C1 segment of cervical spinal cord (tissue), 14 donors: ENCODE data around the gene KIAA1671.
A peak's percentile ranks its signal among the peaks of the same experiment; 100 is the strongest.

Experiments used
- DNase-seq, 14 donors: peaks; one replicate each; lab custom pipeline; 2025; lab: John Stamatoyannopoulos, UW

KIAA1671 gene

DNA sequence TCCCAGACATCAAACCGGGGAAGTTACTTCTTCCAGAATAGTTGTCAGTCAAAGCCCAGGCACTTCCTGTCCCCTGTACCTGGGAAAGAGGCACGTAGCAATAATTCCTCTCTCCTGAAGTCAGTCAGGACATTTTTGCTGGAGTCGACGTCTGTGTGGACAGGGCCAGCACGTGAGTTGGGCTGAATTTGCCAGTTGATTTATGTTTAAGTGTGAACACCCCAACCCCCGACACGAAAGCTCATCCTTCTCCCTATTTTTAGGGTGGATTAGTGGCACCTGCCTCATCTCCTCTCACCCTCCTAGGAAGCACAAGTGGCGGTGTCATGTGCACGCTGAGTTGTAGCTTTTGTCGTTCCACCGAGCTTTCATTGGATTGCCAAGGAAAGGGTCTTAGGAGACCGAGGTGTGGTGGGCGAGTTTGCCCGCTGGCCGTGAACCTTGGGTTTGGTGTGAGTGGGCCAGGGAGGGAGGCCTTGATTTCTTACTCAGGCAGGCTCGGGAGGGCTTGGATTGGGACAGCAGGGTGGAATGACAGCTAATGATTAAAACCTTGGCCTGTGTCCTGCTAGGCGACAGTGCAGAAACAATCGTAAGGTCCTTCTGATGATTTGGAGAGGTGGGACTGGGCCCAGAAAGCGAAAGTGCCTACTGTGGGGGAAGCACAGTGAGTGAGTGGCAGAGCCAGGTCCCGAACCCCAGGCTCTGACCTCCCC is 160.2 kb downstream of the KIAA1671 start:
- DNase-seq = no peak

DNA sequence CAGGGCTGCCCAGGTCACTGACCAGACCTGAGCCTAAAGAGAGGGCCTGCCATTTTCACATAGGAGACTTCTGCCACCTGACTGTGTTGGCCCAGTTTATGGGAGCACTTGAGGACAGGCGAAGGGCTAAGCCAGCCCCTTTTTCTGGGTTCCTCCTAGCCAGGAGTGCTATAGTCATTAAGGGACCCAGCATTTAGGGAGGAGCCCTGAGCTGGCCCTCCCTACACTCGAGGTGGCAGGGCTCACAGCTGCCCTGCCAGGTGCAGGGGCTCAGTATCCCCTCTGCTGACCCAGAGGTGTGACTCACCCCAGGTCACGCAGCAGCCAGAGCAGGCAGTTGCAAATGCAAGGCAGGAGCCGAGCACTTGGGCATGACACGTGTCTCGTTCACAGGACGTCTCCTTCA is 160.8 kb downstream of the KIAA1671 start:
- no peak for DNase-seq

DNA sequence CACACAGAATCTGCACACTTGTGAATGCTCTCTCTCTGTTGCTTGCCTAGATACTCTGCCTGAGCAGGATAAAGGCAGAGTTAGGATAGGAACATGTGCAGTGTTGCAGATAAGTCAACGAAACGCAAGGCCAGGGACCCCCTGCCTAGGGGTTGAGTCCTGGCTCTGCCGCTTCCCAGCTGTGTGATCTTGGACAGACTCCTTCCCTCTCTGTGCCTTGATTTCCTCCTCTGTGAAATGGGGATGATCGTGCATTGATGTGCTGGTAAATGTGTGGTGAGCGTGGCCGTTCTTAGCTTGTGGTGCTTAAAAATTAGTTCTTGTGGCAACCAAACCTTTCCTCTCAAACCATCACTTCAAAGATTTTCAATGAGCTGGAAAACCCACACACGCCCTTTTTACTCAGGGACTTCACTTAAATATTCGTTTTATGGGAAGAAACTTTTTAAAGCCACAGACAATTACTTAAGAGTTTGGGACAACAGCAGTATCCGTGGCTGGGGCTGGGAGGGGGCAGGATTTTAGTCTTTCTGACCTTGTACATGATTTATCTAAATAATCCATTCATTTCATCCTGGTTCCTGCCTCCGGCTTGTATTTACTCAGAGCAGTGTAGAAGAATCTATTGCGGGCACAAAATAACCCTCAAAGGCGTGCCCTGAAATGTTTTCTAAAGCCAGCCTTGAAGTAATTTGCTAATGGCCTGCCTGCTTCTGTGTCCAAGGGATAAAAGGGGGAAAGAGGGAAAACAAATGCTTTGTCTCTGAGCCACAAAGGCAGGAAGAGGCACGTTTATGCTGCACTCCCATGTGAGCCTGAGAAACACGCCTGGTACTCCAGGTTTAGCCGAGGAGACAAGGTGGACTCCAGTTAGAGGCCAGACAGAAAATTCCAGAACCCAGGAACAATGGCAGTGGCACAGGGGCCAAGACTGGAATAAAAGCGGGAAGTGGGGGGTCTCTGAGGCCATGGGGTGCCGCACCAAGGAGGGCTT is 162.2 kb downstream of the KIAA1671 start:
- DNase-seq = no peak

DNA sequence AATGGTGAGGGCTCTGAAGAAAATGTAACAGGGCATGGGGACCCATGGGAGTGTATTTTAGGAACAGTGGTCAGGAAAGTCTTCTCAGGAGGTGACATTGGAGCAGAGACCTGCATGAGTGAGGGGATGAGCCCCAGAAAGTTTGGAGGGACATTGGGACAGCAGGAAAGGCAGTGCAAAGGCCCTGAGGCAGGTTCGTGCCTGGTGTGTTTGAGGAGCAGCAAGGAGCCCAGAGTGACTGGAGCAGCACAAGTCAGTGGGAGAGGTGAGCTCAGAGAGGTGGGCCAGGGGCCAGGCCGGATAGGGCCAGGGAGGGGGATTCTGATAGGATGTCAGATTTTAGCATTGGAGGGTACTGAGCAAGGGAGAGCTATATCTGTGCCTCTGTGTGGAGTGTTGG is 167.1 kb downstream of the KIAA1671 start:
- no peak for DNase-seq

DNA sequence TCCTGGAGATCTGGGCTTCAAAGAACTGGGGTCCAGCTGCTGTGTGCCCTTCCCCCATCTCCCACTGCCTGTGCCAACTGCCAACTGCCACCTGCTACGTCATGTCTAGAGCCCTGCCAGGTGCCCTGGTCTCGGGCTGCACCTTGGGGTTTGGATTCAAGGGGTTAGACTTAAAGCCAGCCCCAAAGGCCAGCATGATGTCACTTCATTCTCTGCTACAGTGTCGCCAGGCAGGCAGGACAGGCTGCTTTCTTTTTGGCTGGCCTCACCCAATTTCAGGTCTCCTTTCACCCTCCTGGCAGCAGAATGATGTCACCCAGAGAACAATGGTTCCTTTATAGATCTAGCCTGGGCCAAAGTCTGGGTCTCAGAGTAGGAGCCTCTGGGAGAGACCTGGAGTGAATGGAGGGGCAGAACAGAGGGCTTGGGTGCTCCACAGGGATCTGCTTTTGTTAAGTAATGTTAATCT is 167.6 kb downstream of the KIAA1671 start:
- DNase-seq = peak in 4 of 14 donors; percentile 13 to 47 (median 22)

DNA sequence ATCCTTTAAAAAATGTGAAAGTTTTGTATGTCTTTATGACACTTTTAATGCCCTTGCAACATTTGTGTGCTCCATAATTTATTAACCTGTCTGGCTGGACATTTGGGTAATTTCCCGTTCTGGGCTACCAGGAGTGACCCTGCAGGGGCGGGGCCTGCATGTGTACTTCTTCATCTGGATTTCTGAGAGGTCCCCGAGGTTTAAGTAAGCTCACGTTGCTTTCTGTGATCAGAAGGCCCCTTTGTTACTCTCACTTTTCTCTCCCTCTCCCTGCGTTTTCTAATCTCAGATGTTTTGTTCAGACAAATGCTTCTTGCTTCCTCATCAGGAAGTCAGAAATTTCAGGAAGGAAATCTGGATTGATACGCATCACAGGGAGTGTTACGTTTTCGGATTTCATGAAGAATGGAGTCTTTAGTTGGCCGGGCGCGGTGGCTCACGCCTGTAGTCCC is 168.3 kb downstream of the KIAA1671 start:
- no peak for DNase-seq

DNA sequence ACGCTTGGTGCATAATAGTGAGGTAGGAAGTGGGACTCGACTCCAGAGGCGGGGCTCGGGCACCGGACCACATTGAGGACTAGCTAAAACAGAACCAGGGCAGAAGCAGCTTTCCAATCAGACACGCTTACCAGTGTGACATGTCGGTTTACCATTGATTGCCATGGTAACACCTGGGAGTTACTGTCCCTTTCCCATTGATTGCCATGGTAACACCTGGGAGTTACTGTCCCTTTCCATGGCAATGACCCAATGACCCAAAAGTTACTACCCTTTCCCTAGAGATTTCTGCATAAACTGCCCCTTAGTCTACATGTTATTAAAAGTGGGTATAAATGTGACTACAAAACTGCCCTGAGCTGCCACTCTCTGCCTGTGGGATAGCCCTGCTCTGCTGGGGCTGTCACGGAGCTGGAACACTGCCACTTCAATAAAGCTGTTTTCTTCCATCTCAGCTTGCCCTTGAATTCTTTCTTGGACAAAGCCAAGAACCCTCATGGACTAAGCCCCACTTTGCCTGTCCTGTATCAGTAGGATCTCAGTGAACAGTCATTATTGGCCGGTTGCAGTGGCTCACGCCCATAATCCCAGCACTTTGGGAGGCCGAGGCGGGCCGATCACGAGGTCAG is 169.7 kb downstream of the KIAA1671 start:
- DNase-seq = no peak

DNA sequence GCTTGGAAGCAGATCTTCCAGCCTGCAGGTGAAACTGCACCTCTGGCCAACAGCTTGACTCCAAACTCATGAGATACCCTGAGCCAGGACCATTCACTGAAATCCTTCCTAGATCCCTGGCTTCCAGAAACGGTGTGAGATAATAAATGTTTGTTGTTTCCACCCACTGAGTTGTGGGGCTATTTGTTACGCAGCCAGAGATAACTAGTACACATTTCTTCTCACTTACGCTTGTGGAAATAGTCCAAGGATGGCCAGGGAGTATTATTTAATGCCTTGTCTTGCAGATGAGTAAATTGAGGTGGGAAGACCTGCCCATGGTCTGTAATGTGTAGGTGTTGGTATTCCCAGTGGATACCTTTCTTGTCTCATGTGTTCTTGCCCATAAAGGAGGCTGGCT is 171.2 kb downstream of the KIAA1671 start:
- DNase-seq = no peak

DNA sequence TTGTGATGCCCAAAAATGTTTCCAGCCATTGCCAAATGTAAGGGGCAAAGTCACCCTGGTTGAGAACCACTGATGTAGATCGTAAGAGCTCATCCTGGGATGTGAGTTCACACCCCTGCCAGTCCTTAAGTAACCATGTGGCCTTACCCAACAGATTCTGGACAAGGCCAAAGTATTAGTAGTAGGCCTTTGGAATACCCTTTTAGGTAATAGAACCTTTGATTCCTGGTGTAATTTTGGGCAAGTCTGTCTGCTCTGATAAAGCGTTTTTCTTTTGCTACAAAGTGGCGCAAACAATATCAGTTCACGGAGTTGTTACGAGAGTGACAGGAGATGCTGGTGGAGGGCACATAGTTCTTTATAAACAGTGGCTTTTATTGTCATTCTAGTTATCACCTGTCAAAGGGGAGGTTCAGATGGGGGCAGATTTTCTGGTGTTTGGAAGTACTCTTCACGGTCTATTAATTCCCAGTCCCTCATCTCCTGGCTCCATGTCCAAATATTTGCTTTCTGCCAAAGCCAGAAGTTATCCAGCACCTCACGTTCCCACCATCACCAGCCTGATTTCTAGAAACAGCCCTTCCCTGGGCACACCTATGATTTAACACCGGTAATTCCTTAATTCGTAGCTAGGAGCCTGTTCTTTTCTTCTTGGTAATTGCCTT is 173.3 kb downstream of the KIAA1671 start:
- DNase-seq = no peak

DNA sequence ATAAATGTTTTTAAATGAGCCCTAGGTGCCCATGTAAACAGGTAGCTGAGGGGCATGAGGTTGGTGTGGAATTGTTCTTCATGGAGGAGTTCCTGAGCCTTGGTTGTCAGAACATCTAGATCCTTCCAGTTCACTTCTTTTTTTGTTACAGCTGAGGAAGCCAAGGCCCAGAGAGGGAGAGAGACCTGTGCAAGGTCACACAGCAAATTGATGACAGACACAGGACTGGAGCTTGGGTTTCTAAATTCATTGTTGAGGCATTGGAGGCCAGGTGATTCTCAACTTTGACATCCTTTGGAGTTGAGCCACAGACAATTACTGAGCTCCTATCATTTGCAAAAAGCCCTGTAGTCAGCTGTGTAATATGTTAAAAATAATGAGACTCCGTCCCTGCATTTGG is 174.0 kb downstream of the KIAA1671 start:
- DNase-seq = no peak

DNA sequence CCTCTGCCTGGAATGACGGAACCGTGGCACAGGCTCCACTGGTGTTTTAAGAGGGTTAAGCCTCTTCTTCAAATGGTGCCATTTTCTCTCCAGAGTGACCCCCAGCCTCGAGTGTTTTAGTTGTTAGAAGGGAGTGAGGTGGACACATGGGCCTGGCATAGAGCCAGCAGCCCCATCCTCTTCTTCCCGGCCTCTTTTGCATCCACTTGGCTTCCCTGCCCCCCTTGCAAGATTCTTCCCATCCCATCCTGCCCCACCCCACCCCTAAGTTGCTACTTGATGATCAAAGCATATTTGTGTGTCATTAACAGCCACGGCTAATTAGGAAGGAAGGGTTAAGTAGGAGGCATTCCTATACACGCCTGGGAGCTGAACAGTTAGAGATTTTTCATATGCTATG is 174.8 kb downstream of the KIAA1671 start:
- no peak for DNase-seq

DNA sequence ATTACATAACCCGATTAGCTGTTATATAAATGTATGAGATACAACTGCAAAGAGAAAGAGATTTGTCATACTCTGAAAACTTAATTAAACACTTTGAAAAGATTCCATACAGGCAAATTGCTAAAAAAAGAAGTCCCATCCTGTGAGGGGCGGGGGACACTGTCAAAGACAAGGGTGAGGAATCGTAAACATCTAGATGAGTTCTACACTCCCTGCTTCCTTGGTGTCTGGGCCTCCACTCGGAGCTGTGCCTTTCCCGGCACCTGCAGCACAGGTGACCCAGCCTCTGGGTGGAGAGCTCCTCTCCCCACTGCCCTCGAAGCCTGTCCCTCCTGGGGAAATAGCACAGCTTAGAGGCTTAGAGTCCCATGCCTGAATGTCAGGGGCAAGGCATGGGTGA is 177.9 kb downstream of the KIAA1671 start:
- DNase-seq = no peak

DNA sequence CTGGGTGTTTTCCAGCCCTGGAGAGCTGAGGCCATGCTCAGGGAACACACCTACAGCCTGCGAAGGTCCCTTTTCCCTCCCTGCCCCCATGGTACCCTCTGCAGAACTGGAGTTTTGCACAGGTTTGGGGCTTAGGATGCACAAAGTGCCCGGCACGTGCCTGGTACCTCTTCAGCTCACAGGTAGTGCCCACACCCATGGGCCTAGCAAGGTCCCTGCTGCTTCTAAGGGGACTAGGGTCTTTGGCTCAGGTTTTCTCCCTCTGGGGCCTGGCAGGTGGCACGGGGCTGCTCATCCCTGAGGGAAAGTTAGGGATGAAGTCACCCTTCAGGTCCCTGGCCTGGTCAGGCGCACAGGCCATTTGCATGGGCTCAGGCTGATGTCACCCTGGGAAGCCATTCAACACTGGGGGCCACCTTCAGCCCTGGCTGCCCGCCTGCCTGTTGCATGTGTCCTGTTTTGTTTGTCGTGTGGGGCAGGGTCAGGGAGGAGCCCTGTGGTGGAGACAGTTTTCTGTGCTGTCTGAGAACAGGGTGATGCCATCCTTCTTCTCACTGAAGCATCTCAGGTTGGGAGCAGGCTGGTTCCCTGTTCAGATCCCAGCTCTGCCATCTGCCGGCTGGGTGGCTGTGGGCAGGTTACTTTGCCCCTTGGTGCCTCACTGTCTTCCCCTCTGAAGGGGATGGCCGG is 178.8 kb downstream of the KIAA1671 start:
- DNase-seq = peak in 1 of 14 donors; percentile 28

DNA sequence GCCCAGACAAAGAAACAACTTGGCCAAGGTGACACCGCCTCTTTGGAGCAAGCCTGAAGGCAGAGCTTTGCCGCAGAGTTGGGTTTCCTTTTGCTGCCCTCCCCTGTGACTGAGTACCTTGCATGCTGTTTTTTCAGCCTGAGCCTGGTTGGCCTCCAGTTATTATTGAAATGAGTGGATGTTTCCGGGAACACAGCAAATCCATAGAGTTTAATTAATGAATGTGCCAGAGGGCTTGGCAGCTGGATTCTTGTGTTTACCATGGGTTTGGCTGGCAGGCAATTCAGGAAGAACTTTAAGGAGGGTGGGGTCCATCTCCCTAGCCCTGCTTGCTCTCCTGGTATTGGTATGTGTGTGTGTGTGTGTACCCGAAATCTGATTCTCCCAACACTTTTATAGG is 181.5 kb downstream of the KIAA1671 start:
- no peak for DNase-seq

DNA sequence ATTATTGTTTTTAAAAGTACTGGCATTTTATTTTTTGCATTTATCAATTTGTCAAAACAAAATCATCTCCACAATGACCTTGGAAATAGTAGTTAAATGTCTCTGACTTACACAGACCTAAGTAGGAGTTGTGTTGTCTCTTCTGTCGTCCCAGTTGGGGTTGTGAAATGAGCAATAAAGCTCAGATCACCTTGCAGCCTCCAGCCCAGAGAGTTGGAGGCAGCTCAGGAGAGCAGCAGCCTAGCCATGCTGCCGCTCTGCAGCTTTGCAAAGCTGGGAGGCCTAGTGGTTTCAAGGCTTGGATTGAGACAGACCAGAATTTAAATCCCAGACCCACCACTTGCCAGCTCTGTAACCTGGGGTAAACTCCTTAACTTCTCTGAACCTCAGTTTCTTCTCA is 181.9 kb downstream of the KIAA1671 start:
- no peak for DNase-seq

DNA sequence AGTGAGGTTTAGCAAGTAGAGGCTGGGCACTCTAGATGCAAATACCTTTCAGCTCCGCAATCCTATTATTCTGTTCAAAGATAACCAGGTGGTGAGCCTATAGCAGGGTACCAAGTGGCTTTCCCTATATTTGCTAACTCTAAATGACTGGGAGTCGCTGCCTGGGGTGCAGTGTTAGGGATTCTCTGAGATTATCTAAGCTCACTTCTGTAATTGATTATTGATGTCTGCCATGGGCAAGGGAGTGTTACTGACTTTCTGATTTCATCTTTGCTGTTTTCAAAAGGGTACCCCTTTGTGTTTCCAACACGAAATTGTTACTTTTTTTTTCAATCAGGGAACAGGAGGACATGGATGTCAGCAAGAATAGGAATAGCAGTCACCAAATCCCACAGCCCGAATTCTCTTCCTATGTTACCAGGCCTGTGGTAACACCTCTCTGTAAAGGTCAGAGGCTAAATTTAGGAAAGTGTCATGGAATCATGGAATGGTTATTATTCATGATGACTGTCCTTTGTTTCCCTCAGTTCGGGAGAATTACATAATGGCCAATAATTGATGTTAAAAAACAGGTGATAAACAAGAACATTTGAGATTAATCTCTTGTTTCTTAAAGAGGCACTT is 184.5 kb downstream of the KIAA1671 start:
- DNase-seq = no peak

DNA sequence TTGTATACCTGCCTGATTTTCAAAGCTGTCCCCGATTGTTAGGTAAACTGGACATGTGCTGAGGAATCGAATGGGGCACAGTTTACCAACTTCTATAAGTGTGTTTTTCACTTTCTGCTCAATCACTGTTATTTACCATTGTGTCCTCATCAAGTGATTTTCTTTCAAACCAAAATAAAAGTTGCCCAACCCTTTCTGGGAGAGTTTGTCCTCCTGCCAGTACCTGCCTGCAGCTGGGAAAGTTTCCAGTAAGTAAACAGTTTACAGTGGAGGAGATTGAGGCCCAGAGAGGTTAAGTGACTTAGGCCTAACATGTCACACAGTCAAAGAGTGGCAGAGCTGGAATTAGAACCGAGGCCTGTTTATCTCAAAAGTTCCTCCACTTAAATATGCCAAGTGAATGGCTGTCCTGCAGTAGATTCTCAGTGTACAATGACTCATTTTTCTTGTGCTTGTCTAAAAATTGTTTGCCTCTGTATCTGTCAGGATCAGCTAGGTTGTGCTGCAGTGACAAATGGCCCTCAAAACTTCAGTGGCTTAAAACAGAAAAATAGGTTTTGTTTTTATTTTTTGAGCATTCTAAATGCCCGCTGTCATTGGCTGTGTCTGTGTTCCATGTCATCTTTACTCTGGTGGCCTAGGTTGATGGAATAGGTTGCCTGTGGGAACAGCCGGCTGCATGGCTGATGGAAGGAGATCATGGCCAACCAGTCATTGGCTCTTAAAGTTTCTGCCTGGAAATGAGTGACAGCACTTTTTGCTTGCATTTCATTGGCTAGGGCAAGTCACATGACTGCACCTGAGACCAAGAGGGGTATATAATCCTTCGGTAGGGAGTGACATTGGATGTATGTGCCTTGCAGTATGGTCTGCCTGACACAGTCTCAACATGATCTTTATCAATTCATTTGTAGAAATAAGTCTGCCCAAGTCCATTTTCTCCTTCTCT is 185.3 kb downstream of the KIAA1671 start:
- no peak for DNase-seq

DNA sequence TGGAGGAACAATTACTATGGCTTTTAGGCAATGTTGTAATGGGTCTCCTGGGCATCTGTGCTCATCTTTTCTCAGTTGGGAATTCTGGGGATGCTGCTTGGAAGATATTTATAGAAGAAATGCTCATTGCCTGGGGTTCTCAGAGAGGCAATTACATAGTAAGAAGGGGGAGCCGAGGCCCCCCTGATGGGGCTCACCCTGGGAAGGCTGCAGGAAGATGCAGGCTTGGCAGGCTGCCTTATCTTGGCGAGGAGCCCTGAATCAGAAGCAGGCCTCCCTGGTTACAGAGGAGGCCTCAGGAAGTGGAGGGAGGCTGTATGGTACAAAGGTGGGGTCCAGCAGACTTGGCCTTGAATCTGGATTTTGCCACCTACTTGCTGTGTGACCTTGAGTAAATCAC is 186.5 kb downstream of the KIAA1671 start:
- DNase-seq = peak in 2 of 14 donors; percentile 4 to 42

DNA sequence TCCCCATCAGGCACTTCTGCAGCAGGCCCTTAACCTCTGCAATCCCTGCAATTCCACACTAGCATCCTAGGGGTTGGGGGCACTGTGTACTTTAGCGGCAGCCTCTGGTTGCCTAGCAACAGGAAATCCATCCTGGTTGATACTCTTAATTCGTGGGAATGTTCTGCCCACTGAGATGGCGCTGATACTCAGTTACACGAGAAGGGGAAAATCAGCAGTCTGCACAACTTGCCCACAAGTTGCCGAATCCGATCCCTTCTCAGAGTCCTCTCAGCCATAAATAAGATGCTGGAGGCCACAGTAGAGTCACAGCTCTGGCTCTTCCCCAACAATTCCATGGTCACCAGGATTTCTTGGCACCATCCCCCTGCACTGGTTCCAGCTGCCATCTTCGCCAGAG is 189.6 kb downstream of the KIAA1671 start:
- peak in 2 of 14 donors; percentile 2 to 4 for DNase-seq
